OCI-M2 (cell line): ENCODE results near the gene C2orf15.
A peak's percentile ranks its signal among the peaks of the same experiment; 100 is the strongest.
"Not testable (repeated sequence)": the region's sequence is repeated elsewhere in the genome, so short reads cannot be mapped to it uniquely, and the experiment has no call there.

Experiments used
- DNase-seq: peaks from one replicate; lab custom pipeline; 2025; ENCODE audit not compliant: unreplicated experiment; lab: John Stamatoyannopoulos, UW

C2orf15 gene, protein sequence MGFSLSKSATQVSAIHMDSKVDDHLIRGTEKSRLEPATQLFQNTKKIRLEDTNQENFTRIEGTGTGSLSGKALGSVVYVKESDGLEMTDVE

DNA sequence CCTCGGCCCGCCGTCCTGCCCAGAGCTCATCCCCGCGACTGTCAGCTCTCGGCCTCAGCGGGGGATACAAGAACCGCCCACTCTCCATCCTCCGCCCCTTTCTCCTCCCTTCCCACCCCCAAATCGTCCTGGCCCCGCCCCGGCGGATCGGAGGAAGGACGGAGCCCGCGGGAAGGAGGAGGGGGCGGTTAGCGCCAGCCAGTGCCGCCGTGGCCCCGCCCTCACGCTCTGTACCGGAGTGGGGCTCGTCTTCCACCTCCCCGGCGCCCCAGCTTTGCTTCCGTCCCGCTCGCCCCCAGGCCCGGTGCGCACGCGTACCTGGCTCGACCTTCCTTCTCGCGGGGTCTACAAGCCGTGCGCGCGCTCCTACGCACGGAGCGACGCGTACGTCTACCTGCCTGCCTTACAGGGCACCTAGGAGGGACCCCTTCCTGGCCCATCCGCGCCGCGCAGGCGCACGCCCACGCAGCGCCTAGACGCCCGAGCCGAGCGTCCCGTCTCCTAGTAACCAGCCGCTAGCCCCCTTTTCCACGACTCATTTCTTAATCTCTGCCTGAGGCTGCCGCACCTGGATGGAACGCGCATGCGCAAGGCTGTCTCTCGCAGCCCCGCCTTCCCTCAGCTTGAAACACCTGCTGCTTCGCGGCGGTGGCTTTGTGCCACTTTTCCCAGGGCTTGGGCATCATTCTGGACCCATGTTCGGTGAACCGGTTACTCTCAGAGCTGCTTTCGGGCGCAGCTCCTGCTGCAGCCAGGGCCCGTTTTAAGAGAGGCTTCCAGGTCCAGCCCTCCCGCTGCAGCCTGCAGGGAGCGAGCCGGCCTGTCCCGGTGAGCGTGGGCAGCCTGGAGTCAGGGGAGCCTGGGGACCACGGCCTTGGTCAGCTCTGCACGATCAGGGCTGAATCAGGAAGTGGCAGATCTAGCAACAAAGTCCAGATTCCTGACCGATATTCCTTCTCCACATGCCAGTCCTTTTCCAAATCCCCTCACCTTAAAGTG, at the start of gene C2orf15:
C2orf15 (plus strand) TSS at position 598 of the 999 bp plus-strand sequence. CDS start 8,852 bp downstream, outside the sequence.
- DNase-seq: peak; percentile 69

DNA sequence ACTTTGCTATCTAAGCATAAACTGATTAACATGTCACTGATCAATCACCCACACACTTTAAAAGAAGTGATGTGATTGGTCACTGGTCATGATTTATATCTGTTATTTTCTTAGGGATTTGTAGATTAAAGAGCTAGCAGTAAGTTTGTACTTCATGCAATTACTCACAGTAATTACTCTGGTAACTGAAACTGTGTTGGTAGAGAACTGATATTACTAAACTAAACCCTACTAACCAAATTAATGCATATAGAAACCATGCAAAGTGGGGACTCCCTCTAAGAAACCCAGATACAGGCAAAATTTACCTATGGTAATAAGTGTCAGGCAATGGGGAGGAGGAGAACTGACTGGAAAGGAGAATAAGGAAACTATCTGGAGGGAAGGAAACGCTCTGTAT, 44.8 kb upstream of the C2orf15 start:
- DNase-seq: no peak

DNA sequence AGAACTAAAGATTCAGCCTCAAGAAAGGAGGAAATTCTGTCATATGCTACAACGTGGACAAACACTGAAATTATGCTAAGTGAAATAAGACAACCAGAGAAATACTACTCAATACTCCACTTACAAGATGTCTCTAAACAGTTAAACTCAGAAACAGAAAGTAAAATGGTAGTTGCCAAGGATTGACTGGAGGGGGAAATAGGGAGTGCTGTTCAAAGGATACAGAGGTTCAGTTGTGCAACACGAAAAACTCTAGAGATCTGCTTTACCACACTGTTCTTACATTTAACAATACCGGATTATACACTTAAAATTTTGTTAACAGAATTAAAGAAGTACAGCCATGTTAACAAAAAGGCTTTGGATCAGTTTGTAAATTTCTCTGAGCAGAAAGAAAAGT, 39.8 kb upstream of the C2orf15 start:
- DNase-seq: no peak

DNA sequence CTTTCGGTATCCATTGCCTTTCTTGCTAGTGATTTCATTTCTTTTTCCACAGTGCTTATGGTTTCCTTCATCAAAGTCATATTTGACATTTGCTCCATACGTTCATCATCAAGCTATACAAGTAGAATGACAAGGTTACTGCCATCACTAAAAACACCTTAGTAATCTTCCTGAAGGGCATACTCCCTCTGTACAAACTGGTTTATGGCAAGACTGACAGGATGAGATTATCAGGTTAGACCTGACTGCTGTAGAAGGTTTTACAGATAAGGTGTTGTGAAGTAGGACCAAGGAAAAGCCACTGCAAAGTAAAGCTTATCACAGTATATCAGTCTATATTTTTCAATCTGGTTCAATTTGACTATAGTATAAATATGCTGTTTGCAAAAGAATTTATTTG, 37.5 kb upstream of the C2orf15 start:
- no peak for DNase-seq

DNA sequence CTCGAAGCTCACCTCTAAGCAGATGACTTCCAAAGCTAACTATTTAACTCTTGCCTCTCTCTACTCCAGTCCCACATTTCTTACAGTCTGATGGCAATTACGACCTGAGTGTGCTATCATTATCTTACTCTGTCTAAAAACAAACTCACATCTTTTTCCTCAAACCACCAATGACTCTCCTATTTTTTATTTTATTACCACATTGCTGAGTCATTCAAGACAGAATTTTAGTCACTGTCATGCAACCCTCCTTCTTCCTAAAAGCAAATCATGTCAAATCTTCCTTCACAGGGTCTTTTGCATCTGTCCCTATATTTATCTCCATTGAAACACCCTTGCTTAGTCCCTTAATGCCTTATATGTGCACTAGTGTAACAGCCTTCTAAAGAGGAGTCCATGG, 34.6 kb upstream of the C2orf15 start:
- no peak for DNase-seq

DNA sequence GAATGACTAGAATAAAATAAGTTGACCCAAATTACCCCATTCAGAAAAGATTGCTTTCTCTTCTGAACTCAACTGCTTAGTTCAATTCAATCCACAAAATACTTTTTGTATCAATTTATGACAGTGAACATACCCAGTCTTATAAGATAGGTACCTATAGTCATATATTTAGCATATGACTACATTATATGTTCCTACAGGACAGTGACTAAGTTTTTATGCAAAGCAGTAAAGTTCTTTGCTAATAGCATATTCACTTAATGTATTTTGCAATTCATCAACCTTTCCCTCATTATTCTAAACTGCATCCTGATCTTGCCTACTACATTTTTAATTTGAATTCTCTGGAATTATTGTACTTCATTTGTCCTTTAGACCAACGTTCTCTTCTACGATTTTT, 30.3 kb upstream of the C2orf15 start:
- no peak for DNase-seq

DNA sequence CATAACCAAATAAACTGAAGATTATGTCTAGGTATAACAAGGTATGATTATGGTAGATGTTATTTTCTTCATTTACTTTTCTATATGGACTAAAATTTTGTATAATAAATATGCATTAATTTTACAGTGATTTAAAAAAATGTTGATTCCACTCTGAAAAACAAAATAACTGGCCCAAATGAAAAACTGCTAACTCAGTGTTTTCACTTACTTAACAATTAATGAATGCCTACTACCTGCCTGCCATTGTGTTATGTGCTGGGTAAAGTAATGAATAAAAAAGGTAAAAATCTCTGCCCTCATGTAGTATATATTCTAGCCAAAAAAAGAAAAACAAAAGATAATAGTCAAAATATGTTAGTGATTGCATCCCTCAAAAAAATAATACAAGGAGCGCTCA, 29.6 kb upstream of the C2orf15 start:
- no peak for DNase-seq

DNA sequence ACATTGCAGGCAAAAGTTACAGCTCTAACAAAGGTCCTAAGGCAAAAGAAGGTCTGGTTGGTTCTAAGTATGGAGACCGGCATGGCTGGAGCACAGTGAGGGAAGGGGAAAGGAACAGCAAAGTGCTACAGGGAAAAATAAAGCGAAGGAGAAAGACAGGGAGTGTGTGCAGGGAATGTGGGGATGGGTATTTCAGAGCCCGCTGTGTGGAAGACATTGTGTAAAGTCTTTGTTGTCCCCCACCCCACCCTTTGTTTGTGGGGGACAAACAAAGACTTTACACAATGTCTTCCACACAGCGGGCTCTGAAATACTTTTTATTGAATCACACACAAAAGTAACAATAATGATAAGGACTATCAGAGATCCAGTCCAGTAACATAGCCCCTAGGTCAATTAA, 28.9 kb upstream of the C2orf15 start:
- DNase-seq: no peak

DNA sequence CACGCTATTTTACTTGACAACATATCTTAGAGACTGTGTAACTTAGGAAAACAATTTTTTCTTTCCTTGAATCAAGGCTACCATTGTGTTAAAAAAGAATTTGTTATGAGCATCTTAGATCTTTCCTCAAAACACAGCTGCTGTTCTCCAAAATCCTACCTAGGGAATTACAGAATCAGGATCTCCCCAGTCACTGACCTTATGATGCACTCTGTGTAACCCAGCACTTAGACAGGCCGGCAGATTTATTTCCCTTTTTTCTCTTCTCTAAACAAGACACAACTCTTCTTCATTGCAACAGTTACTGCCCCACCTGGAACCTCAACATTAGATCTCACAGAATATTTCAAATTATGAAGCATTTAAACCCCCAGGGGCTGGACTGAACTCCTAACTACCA, 13.5 kb upstream of the C2orf15 start:
- DNase-seq: no peak

DNA sequence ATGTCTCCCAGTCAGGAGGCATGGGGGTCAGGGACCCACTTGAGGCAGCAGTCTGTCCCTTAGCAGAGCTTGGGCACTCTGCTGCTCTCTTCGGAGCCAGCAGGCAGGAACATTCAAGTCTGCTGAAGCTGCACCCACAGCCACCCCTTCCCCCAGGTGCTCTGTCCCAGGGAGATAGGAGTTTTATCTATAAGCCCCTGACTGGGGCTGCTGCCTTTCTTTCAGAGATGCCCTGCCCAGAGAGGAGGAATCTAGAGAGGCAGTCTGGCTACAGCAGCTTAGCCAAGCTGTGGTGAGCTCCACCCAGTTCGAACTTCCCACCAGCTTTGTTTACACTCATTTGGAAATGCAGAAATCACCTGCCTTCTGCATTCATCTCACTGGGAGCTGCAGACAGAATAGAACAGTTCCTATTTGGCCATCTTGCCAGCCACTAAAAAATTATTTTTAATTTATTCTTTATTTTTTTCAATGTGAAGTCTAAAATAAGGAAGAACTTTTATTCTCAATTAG, 6.4 kb upstream of the C2orf15 start:
- DNase-seq: not testable (repeated sequence)

DNA sequence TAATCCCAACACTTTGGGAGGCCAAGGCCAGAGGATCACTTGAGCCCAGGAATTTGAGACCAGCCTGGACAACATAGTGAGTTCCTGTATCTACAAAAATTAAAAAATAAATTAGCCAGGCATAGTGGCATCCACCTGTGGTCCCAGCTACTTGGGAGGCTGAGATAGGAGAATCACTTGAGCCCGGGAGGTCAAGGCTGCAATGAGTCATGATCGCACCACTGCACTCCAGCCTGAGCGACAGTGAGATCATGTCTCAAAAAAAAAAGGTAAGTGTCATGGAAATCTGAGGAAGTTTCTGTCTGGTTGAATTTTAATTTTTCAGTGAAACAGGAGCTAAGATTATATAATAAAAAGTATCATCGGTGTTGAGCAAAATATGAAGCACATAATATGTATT, 2.5 kb upstream of the C2orf15 start:
- no peak for DNase-seq

DNA sequence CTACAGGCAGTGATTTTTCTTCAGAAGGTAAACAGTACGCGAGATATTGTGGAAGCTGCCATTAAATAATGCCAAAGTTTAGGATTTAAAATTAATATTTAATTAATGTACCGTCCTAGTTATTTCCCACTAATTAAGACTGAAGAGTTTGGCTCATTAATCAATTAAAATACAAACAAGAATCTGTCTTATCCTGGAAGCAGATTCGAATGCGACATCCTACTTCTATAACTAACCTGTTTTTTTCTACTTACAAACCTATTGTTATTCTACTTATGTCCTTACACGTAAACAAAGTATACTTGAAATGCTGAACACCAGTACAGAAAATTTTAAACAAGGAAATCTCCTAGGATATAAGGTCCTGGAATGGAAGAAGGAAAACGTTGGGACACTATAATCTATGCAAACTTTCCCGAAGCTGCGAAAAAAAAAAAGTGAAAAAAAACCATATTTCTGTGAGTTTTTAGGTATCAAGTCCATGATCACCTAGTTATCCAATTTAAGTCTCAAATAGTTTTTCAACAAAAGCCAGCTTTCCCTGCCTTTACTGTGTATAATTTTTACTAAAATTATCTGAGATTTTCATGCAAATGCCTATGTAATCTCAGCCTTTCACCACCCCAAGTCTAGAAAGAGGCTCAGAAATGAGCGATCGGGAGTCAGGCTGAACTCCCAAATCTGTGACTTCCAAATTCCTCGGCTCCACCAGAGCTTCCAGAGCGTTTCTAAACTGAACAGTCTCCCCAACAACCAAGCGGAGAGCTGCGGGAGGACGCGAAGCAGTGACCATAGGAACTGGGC, 1.2 kb upstream of the C2orf15 start:
- no peak for DNase-seq

DNA sequence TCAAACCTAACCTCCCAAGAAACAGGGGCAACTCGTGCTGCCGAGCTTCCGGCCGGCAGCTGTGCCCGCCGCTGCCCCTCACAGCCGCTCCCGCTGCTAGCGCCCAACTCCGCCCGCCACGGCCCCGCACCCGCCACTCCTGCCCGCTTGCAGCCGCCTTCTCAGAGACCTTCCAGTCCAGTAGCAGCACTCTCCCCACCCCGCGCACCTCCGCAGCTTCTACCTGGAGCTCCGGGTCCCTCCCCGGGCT, 722 bp upstream of the C2orf15 start:
- DNase-seq: no peak

DNA sequence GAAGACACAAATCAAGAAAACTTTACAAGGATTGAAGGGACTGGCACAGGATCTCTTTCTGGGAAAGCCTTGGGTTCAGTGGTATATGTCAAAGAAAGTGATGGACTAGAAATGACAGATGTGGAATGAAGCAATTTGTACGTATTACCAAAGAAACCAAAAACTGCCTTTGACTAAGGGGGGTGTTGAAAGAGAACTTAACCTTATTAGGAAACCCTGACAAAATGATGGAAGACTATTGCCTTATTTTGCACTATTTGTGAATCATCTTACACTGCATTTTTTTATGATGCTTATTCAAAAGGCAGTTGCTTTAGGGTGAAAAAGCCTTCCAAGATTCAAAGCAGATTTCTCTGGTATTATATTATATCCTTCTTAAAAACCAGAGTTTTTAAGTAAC, 9.2 kb downstream of the C2orf15 start:
- no peak for DNase-seq

DNA sequence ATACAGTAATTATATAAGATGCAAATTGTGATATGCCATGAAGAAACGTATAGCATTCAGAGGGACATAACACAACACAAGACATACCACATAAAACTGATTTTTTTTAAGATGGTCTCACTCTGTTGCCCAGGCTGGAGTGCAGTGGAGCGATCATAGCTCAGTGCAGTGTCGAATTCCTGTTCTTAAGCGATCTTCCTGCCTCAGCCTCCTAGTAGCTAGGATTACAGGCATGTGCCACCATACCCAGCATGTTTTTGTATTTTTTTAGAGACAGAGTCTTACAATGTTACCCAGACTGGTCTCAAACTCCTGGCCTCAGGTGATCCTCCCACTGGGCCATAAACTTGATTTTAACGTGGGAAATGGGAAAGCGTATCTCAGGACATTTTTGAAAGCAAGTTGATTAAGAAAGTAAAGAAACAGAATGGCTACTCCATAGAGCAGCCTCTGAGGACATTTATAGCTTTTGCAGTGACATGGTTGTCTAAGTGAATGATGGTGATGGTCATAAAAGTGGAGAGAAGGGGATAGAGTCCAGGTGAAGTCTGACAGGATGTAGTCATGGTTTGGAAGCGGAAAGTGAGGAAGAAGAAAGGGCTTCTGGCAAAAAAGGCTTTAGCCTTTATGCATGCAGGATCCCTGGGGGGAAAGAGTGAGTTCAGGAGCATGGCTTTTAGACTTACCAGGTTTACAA, 10.8 kb downstream of the C2orf15 start:
- no peak for DNase-seq

DNA sequence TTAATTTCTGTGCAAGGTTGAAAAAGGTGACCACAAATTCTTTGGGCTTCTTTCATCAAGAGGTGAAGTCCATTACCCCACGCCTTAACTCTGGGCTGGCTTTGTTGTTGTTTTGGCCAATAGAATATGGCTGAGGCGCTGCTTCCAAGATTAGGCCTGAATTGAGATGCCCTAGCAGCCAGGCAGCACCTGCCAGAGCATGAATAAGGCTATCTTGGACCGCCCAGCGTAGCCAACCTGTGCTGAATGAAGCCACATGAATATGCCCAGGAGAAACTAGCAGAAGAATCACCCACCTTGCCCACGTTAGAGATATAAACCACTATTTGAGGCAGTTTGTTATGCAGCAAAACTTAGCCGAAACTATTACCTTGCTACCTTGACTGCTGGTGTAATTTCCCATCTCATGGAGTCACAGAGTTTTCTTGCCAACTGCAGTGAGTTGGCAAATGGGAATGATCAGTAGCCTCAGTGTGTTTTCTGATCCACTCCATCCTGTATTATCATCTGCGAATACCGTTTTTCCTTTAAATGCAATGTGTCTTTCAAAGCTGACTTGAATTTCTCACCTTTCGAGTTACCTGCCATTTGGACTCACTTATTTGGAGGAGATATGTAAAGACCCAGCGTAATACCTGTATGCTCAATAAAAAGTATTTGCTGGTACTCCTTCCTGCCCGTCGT, 12.6 kb downstream of the C2orf15 start:
- DNase-seq: no peak

DNA sequence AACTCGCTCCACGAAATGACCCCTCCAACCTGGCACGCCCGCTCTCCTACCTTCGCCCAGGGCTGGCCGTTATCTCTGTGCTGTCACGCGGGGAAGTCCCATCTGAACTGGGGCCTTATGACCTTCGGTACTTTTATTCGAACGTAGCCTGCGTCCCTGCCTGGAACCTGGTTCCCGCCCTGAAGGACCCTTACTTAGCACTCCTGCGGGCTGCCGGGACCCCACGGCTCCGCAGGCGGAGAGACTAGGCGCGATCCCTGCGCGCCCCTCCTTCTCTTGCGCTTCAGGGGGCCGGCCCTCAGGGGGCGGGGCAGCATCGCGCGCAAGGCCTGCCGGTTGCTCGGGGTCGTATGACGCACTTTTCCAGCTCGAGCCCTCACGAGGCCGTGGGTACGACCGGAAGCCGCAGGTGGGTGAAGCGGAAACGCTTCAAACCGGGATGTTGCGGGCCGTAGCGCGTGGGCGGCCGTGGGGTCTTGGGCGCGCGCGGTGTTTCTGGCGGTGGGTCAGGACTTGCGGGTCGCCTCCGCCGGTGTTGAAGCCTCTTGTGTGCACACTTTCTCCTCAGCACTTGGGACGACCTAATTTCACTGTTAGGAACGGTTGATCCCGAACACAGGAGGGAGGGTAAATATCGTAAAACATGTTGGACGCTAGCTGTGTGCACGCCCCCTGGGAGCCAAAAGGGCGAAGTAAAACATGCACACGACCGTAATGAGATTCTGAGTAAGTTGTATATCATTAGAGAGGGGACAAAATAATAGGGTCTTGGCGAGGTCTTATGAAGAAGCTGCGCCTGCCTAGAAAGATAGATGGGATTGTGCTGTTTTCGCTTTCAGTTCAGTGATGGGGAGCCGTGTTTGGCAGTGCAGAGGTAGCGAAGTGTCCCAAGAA, 13.4 kb downstream of the C2orf15 start, which contains the start of the genes LIPT1 and TSGA10:
LIPT1 (plus strand) TSS at position 325 of the 894 bp plus-strand sequence. CDS start 6,991 bp downstream, outside the sequence.
TSGA10 (minus strand) TSS at position 300 of the 894 bp plus-strand sequence. CDS start 45,503 bp downstream, outside the sequence.
- peak; percentile 56 for DNase-seq

DNA sequence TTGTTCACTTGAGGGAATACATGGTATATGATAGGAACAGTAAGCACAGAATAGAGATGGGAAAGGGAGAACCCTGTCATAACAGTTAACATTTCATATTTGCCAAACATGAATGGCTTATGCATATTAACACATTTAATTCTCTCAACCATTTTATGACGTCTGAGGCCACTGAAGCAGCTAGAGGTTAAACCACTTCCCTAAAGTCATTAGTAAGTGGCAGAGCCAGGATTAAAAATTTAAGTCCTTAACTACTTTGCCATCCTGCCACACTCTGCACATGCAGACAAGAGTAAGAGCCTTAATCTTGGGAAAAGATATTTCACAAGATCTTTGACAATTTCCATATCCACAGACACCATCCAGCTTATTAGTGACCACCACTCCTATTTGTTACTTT, 15.4 kb downstream of the C2orf15 start:
- DNase-seq: no peak

DNA sequence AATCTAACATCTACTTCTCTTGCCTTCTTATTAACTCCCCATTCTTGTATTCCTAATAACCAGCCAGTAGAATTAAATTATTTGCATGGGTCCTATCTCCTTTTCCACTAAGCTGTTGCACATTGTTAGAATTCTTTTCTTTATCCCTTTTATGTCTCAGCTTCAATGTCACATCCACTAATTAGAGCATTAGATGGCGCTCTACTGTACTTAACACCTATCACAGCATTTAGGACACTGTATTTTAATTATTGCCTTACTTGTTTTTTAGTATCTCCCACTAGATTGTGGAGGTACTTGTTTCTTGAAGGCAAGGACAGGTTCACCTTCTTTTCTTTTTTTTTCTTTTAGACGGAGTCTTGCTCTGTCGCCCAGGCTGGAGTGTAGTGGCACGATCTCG, 17.1 kb downstream of the C2orf15 start:
- DNase-seq: no peak
